B cell (primary cell): ENCODE results near the gene CRYBG3. TPM values are rescaled to one million over a fixed set of nuclear protein-coding genes. Genes with fewer than 3 reads are reported as not detected.

Experiments
- ATAC-seq: fragments of 200-7000 bp; cut with Tn5 transposase; one replicate; pipeline ENCODE4 v1.10.0; 2021; ENCODE audit warnings: low read depth, mild to moderate bottlenecking, moderate number of reproducible peaks, moderate library complexity
- CTCF ChIA-PET: fragments of 350-600 bp; sonication (Branson Sonifier 250); formaldehyde crosslinking; loops from one replicate; lab custom pipeline; 2021; ENCODE audit warnings: antibody characterized with exemption, inconsistent platforms; lab: Charles Lee
- POLR2A ChIA-PET: fragments of 350-600 bp; sonication (Branson Sonifier 250); formaldehyde crosslinking; loops from one replicate; lab custom pipeline; 2021; ENCODE audit warnings: antibody characterized with exemption; lab: Charles Lee
- DNase-seq: peaks from one replicate; pipeline ENCODE4 v3.0.0; 2013
- H2AFZ ChIP-seq: 2 replicates; pipeline ENCODE4 v1.6.1; 2012; ENCODE audit warnings: mild to moderate bottlenecking, low read depth, low read length; ENCODE audit not compliant: insufficient read depth, poor library complexity, severe bottlenecking
- H3K27ac ChIP-seq, 2 donors: 1 replicate in 1 of 2; 2 replicates in 1 of 2; pipeline ENCODE4 v1.5.1; 2012 to 2013; ENCODE audit warnings: low read length in 2 of 2, mild to moderate bottlenecking in 2 of 2, moderate library complexity in 1 of 2
- H3K27me3 ChIP-seq, 4 experiments: fragments of 200-600 bp in 1 of 4; sonication (generic) in 1 of 4; replicated peaks in 1 of 4; 1 replicate in 2 of 4; 2 replicates in 2 of 4; pipeline versions ENCODE4 v1.6.1 to v1.7.0; 2013 to 2016; ENCODE audit warnings: low read length in 3 of 4, mild to moderate bottlenecking in 2 of 4, mixed read lengths in 1 of 4, moderate library complexity in 1 of 4; ENCODE audit not compliant: insufficient read depth in 4 of 4, control insufficient read depth in 3 of 4; ENCODE audit errors: control extremely low read depth in 1 of 4
- H3K36me3 ChIP-seq, 2 experiments: replicated peaks in 1 of 2; 1 replicate in 1 of 2; 2 replicates in 1 of 2; pipeline versions ENCODE4 v1.6.1 to v1.7.1; 2013; ENCODE audit warnings: low read length in 1 of 2; ENCODE audit not compliant: insufficient read depth in 2 of 2, control insufficient read depth in 1 of 2; ENCODE audit errors: control extremely low read depth in 1 of 2, extremely low read depth in 1 of 2
- H3K4me1 ChIP-seq, 2 donors: fragments of 200-600 bp in 1 of 2; sonication (generic) in 1 of 2; 1 replicate in 1 of 2; 2 replicates in 1 of 2; pipeline versions ENCODE4 v1.5.1 to v1.6.1; 2013 to 2017; ENCODE audit warnings: low read length in 2 of 2; ENCODE audit not compliant: control insufficient read depth in 2 of 2, insufficient read depth in 2 of 2
- H3K4me2 ChIP-seq: replicated peaks from 2 replicates; pipeline ENCODE3; 2012; ENCODE audit warnings: mild to moderate bottlenecking, low read depth, low read length; ENCODE audit not compliant: poor library complexity, severe bottlenecking
- H3K4me3 ChIP-seq, 5 experiments: fragments of 200-600 bp in 1 of 5; sonication (generic) in 1 of 5; 1 replicate in 3 of 5; 2 replicates in 2 of 5; pipeline versions ENCODE4 v1.5.1 to v1.7.0; 2011 to 2016; ENCODE audit warnings: low read length in 4 of 5, mild to moderate bottlenecking in 4 of 5, low read depth in 2 of 5, control low read depth in 1 of 5, moderate library complexity in 1 of 5; ENCODE audit not compliant: insufficient read depth in 1 of 5; ENCODE audit errors: control extremely low read depth in 1 of 5, extremely low read depth in 1 of 5
- H3K79me2 ChIP-seq: fragments of 200-600 bp; sonication (generic); one replicate; pipeline ENCODE4 v1.6.0; 2016; ENCODE audit warnings: low read length; ENCODE audit not compliant: control insufficient read depth, insufficient read depth
- H3K9ac ChIP-seq: fragments of 200-600 bp; sonication (generic); 2 replicates; pipeline ENCODE4 v1.6.1; 2017; ENCODE audit warnings: mild to moderate bottlenecking, low read length, moderate library complexity
- H3K9me3 ChIP-seq, 3 donors: one replicate each; pipeline versions ENCODE4 v1.6.1 to v1.7.1; 2013; ENCODE audit warnings: low read length in 2 of 3; ENCODE audit not compliant: control insufficient read depth in 2 of 3, insufficient read depth in 1 of 3; ENCODE audit errors: control extremely low read depth in 1 of 3
- H4K20me1 ChIP-seq: 2 replicates; pipeline ENCODE4 v1.6.0; 2012; ENCODE audit warnings: mild to moderate bottlenecking, low read length; ENCODE audit not compliant: insufficient read depth, control insufficient read depth, poor library complexity, severe bottlenecking
- H3K27ac Mint-ChIP-seq: one replicate; pipeline ENCODE4 v1.8.0; 2021; ENCODE audit warnings: mixed read lengths
- H3K27me3 Mint-ChIP-seq: one replicate; pipeline ENCODE4 v1.8.0; 2021; ENCODE audit warnings: mixed read lengths
- H3K4me1 Mint-ChIP-seq: one replicate; pipeline ENCODE4 v1.8.0; 2021; ENCODE audit warnings: mixed read lengths
- H3K4me3 Mint-ChIP-seq: one replicate; pipeline ENCODE4 v1.8.0; 2021; ENCODE audit warnings: mixed read lengths
- H3K9me3 Mint-ChIP-seq: one replicate; pipeline ENCODE4 v1.8.0; 2022; ENCODE audit warnings: mixed read lengths; ENCODE audit not compliant: insufficient read depth
- EZH2 ChIP-seq: IDR thresholded peaks from 2 replicates; pipeline ENCODE4 v1.6.1; 2012; ENCODE audit warnings: borderline replicate concordance, low read depth, mild to moderate bottlenecking, moderate library complexity, low read length; ENCODE audit not compliant: insufficient read depth, poor library complexity, severe bottlenecking
- WGBS: methylation state at CpG from one replicate; pipeline ENCODE4 v1.1.5; 2013; ENCODE audit warnings: missing lambda C conversion rate; ENCODE audit not compliant: insufficient coverage; 5-methylcytosine and 5-hydroxymethylcytosine counted together
- intact Hi-C: fragments of 100-400 bp; cut with micrococcal nuclease; formaldehyde crosslinking; loops from one replicate; pipeline ENCODE4 v1.10.0; 2022
- polyA plus RNA-seq: library from polyadenylated mRNA; depleted of rRNA; stranded (reverse); fragments of >200 nt; gene quantifications from 2 replicates; pipeline ENCODE4 v1.2.3, GENCODE V29; 2012
- total RNA-seq, 2 donors: library from RNA; stranded (reverse); fragments of 120-200 nt in 1 of 2; gene quantifications; 1 replicate in 1 of 2; 2 replicates in 1 of 2; pipeline versions ENCODE4 v1.2.3 to v1.2.4, GENCODE V29; 2013 to 2022
- TF ChIP-seq, protein P1 (sequence below): fragments of 200-600 bp; IDR thresholded peaks from one replicate; pipeline ENCODE4 v1.8.0; 2022; ENCODE audit warnings: antibody characterized with exemption, mild to moderate bottlenecking

The CRYBG3 gene
- total and polyA plus RNA-seq, 2 donors (not counting 1 experiment from before 2014, with no cell fraction given): 2.2 to 3.0 TPM

DNA sequence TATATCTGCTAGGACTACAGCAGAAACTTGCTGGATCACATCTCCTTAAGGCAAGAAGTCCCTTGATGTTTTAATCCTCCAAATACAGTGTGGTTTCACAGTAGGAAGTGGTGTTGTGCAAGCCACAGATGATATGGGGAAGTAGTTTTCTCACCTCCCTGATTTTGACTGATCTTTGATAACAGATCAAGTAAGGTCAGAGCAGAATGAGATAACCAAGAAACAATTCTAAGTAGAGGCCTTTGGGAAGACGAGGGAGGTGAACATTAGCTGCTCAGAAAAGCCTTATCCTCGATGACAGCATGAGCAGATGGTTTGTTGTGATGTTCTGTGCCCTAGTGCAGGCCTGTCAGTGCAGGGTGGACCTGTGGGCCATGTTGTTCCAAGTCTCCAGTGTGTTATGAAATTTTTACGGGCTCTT is 89.1 kb downstream of the CRYBG3 start:
- no peaks in the 10 kb centered on the region for H3K27me3 ChIP-seq
- WGBS: 0% methylated on average over 1 of the region's 3 CpGs
- DNase-seq (peak; percentile 24), ATAC-seq (no peak)
- no peaks in the 10 kb centered on the region for H3K79me2 ChIP-seq
- H3K36me3 ChIP-seq: peaks cover 0 to 2% of the 10 kb centered on the region in 2 experiments
- H3K4me1 Mint-ChIP-seq: peaks cover 4% of the 10 kb centered on the region
- peak overlapping the region; percentile 22 for H3K9ac ChIP-seq
- ChIA-PET CTCF (no interaction called here), POLR2A (no interaction called here)
- peaks cover 0 to 1% (median 0%) of the 10 kb centered on the region in 3 donors for H3K9me3 ChIP-seq
- TF ChIP-seq, protein P1, sequence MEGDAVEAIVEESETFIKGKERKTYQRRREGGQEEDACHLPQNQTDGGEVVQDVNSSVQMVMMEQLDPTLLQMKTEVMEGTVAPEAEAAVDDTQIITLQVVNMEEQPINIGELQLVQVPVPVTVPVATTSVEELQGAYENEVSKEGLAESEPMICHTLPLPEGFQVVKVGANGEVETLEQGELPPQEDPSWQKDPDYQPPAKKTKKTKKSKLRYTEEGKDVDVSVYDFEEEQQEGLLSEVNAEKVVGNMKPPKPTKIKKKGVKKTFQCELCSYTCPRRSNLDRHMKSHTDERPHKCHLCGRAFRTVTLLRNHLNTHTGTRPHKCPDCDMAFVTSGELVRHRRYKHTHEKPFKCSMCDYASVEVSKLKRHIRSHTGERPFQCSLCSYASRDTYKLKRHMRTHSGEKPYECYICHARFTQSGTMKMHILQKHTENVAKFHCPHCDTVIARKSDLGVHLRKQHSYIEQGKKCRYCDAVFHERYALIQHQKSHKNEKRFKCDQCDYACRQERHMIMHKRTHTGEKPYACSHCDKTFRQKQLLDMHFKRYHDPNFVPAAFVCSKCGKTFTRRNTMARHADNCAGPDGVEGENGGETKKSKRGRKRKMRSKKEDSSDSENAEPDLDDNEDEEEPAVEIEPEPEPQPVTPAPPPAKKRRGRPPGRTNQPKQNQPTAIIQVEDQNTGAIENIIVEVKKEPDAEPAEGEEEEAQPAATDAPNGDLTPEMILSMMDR: no peak
- TF ChIP-seq EZH2: no peak
- H2AFZ ChIP-seq: no peak overlapping the region
- peak overlapping the region in 1 of 2 donors; percentile 48 for H3K27ac ChIP-seq
- no peaks in the 10 kb centered on the region for H3K9me3 Mint-ChIP-seq
- intact Hi-C loops: loop anchor here (5.0 kb wide), 1 partner anchor 96 kb away; no protein-coding TSS in a partner anchor
- H4K20me1 ChIP-seq: no peaks in the 10 kb centered on the region
- peak overlapping the region; percentile 38 for H3K4me2 ChIP-seq
- H3K27me3 Mint-ChIP-seq: no peaks in the 10 kb centered on the region
- H3K4me1 ChIP-seq: peaks cover 6 to 8% of the 10 kb centered on the region in 2 donors
- H3K4me3 Mint-ChIP-seq: no peak overlapping the region
- H3K27ac Mint-ChIP-seq: peak overlapping the region; percentile 16
- H3K4me3 ChIP-seq: peak overlapping the region in 2 of 5 experiments; percentile 17 to 35

DNA sequence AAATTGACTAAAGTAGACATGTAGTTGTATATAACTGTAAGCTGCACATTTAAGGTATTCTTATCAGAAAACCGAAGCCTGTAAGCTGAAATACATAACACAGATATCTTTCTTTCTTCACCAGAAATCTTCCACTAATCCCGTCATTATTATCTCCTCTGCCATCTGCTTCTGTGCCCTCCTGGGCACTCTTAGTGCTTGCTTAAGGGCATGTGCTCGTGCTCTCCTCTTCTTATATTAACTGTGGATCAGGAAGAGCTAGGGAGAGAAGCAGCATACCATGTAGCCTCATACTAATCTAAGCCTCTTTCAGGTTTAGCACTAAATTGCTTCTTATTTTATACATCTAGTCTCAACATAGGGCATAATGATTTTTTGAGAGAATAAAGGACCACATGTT is 89.6 kb downstream of the CRYBG3 start:
- Histone ChIP-seq H3K4me3 (no peak overlapping the region), H3K9me3 (peaks cover 0 to 1% (median 0%) of the 10 kb centered on the region in 3 donors), H4K20me1 (no peaks in the 10 kb centered on the region), H3K79me2 (no peaks in the 10 kb centered on the region), H3K4me2 (no peak overlapping the region), H3K4me1 (peaks cover 6 to 8% of the 10 kb centered on the region in 2 donors), H3K36me3 (peaks cover 0 to 2% of the 10 kb centered on the region in 2 experiments), H3K27me3 (no peaks in the 10 kb centered on the region), H3K27ac (peak overlapping the region in 1 of 2 donors; percentile 48), H2AFZ (no peak overlapping the region), H3K9ac (no peak overlapping the region)
- TF ChIP-seq EZH2: no peak
- TF ChIP-seq, protein P1: no peak
- DNase-seq: no peak
- no peaks in the 10 kb centered on the region for H3K27me3 Mint-ChIP-seq
- no peak for ATAC-seq
- H3K4me3 Mint-ChIP-seq: no peak overlapping the region
- no peak overlapping the region for H3K27ac Mint-ChIP-seq
- peaks cover 4% of the 10 kb centered on the region for H3K4me1 Mint-ChIP-seq
- 100% methylated on average over 2 of the region's 3 CpGs for WGBS
- ChIA-PET POLR2A (no interaction called here), CTCF (no interaction called here)
- intact Hi-C loops: loop anchor here (5.0 kb wide), 1 partner anchor 96 kb away; no protein-coding TSS in a partner anchor
- H3K9me3 Mint-ChIP-seq: no peaks in the 10 kb centered on the region
